IPS-NIHi11 (cell line): Measurements from ENCODE around the gene SCG3.

Experiments used
- DNase-seq: peaks from one replicate; pipeline ENCODE4 v3.0.0; 2012; ENCODE audit warnings: mixed read lengths, low spot score

SCG3 gene

GRCh38 chr15:51758645-51759044, 77.3 kb downstream of the SCG3 start:
- DNase-seq, result no peak

- peak; percentile 33 for DNase-seq
These were observed 78.3 kb downstream of the SCG3 start for GRCh38 chr15:51759557-51760070.

- no peak for DNase-seq
These were observed 79.5 kb downstream of the SCG3 start for GRCh38 chr15:51760805-51761204.

- no peak for DNase-seq
These were observed 84.4 kb downstream of the SCG3 start for GRCh38 chr15:51765751-51766150.

GRCh38 chr15:51766341-51766740, 85.0 kb downstream of the SCG3 start:
- DNase-seq, result no peak

GRCh38 chr15:51768018-51768417, 86.7 kb downstream of the SCG3 start:
- no peak for DNase-seq
